Measurements from ENCODE around the gene PMEL. TPM values are rescaled to one million over a fixed set of nuclear protein-coding genes. Genes with fewer than 3 reads are reported as not detected.

Gene PMEL
- total RNA-seq, 1 experiment from 2014 or later = 72.2 TPM

GRCh38 chr12:55927588-55928502 lies 38.0 kb downstream of the PMEL start, which contains the start of gene PYM1 (continued):
- peak; percentile 91 for TF ChIP-seq ARID4B (CRISPR knock-in tag; IDR thresholded peaks at IDR 0.05; ENCODE audit: borderline replicate concordance)
- peak; percentile 18; the same call in 1 of the 2 replicates for TF ChIP-seq ZBTB43 (CRISPR knock-in tag; IDR thresholded peaks at IDR 0.05)
- TF ChIP-seq ZNF121 (CRISPR knock-in tag; IDR thresholded peaks at IDR 0.05) = peak; percentile 96
- TF ChIP-seq HMGXB4 (CRISPR knock-in tag; IDR thresholded peaks at IDR 0.05) = peak; percentile 90; the same call in 1 of the 2 replicates

GRCh38 chr12:55926738-55927587 lies 38.9 kb downstream of the PMEL start:
- Mint-ChIP-seq H3K4me1 (peaks cover 42% of the 10 kb centered on the region), H3K9me3 (no peaks in the 10 kb centered on the region), H3K36me3 (peaks cover 26% of the 10 kb centered on the region), H3K27ac (peak overlapping the region; percentile 96), H3K27me3 (ENCODE audit: low read depth) (peaks cover 10% of the 10 kb centered on the region), H3K4me3 (peak overlapping the region; percentile 94)
- CTCF ChIA-PET = interaction anchor here (0.7 to 5.0 kb wide), 22 partner anchors 8 to 279 kb away, joined by 3 to 32 read pairs (median 4); partner anchors contain the start of genes DNAJC14, ORMDL2, RAB5B and SARNP
- peak; percentile 95 for DNase-seq (ENCODE audit: low spot score)
- ATAC-seq = peak; percentile 56
- POLR2A ChIA-PET = interaction anchor here (0.5 to 2.7 kb wide), 7 partner anchors 47 to 198 kb away, joined by 3 to 16 read pairs (median 4); partner anchors contain the start of genes DNAJC14, ORMDL2, PA2G4 and RAB5B
- TF ChIP-seq E2F4 (CRISPR knock-in tag; IDR thresholded peaks at IDR 0.05; ENCODE audit: borderline replicate concordance, low read depth) = no peak
- TF ChIP-seq GABPB1 (CRISPR knock-in tag; IDR thresholded peaks at IDR 0.05) = peak; percentile 53; the same call in 1 of the 2 replicates
- TF ChIP-seq GRHL2 (CRISPR knock-in tag; IDR thresholded peaks at IDR 0.05; ENCODE audit: insufficient replicate concordance, severe bottlenecking) = no peak
- TF ChIP-seq MYBL2 (CRISPR knock-in tag; IDR thresholded peaks at IDR 0.05) = peak; percentile 44; the same call in 1 of the 2 replicates
- no peak for TF ChIP-seq TEAD1 (CRISPR knock-in tag; IDR thresholded peaks at IDR 0.05)
- peak; percentile 80; the same call in 1 of the 2 replicates for TF ChIP-seq SP1 (CRISPR knock-in tag; conservative IDR thresholded peaks at IDR 0.05)
- peak; percentile 89 for TF ChIP-seq ZNF121 (CRISPR knock-in tag; IDR thresholded peaks at IDR 0.05)
- no peak; the same call in 1 of the 2 replicates for TF ChIP-seq ZNF219 (CRISPR knock-in tag; IDR thresholded peaks at IDR 0.05; ENCODE audit: borderline replicate concordance)
- TF ChIP-seq ZNF512 (CRISPR knock-in tag; IDR thresholded peaks at IDR 0.05; ENCODE audit: borderline replicate concordance) = no peak
- no peak for TF ChIP-seq GTF2I (CRISPR knock-in tag; conservative IDR thresholded peaks at IDR 0.05)
- no peak for TF ChIP-seq OVOL2 (CRISPR knock-in tag; IDR thresholded peaks at IDR 0.05; ENCODE audit: borderline replicate concordance)
- TF ChIP-seq ZNF416 (CRISPR knock-in tag; IDR thresholded peaks at IDR 0.05) = no peak
- TF ChIP-seq CTCF (IDR thresholded peaks at IDR 0.05) = peak; percentile 51
- peak; percentile 58; the same call in 1 of the 2 replicates for TF ChIP-seq FOXK1 (CRISPR knock-in tag; IDR thresholded peaks at IDR 0.05)
- TF ChIP-seq CREM (CRISPR knock-in tag; IDR thresholded peaks at IDR 0.05) = no peak
- TF ChIP-seq ATF1 (CRISPR knock-in tag; IDR thresholded peaks at IDR 0.05) = no peak
- no peak for TF ChIP-seq CBFB (CRISPR knock-in tag; IDR thresholded peaks at IDR 0.05; ENCODE audit: low read depth)

Data from WTC11 (cell line).